GM12864 (cell line): ENCODE results near the gene PKHD1.

ENCODE experiments used
- DNase-seq: peaks from one replicate; pipeline ENCODE4 v3.0.0-alpha.2; 2011; ENCODE audit warnings: low read depth
- H3K4me3 ChIP-seq: 2 replicates; pipeline ENCODE4 v1.5.1; 2011; ENCODE audit warnings: mild to moderate bottlenecking, low read depth, low read length, control low read depth
- CTCF ChIP-seq: IDR thresholded peaks from 2 replicates; pipeline ENCODE4 v1.5.1; 2011; ENCODE audit warnings: low read depth, mild to moderate bottlenecking, moderate library complexity, low read length, control low read depth, inconsistent platforms; ENCODE audit errors: missing control alignments

Gene PKHD1

GRCh38 chr6:52089758-52090348 is 2.4 kb upstream of the PKHD1 start:
- no peak overlapping the region for H3K4me3 ChIP-seq
- TF ChIP-seq CTCF, result no peak
- DNase-seq, result no peak

- DNase-seq, result no peak
- TF ChIP-seq CTCF, result no peak
- no peak overlapping the region for H3K4me3 ChIP-seq
Observed at GRCh38 chr6:52086741-52087140, 672 bp downstream of the PKHD1 start.

- no peak for DNase-seq
- TF ChIP-seq CTCF, result no peak
- no peak overlapping the region for H3K4me3 ChIP-seq
Observed at GRCh38 chr6:52081237-52081636, 6.2 kb downstream of the PKHD1 start.

- no peak for TF ChIP-seq CTCF
- H3K4me3 ChIP-seq, result no peak overlapping the region
- DNase-seq, result no peak
Observed at GRCh38 chr6:52077961-52078625, 9.3 kb downstream of the PKHD1 start.

- no peak overlapping the region for H3K4me3 ChIP-seq
- no peak for DNase-seq
- no peak for TF ChIP-seq CTCF
Observed at GRCh38 chr6:52077180-52077884, 10.1 kb downstream of the PKHD1 start.

GRCh38 chr6:52076791-52077179 is 10.6 kb downstream of the PKHD1 start:
- no peak for DNase-seq
- no peak overlapping the region for H3K4me3 ChIP-seq
- no peak for TF ChIP-seq CTCF

- no peak for TF ChIP-seq CTCF
- no peak overlapping the region for H3K4me3 ChIP-seq
- DNase-seq, result no peak
Observed at GRCh38 chr6:52074716-52075115, 12.7 kb downstream of the PKHD1 start.
